Esophagus (tissue), 2 donors: ENCODE results near the gene FHL2. TPM values are rescaled to one million over a fixed set of nuclear protein-coding genes. Genes with fewer than 3 reads are reported as not detected.

Experiments
- H3K27ac ChIP-seq, 2 donors: one replicate each; pipeline ENCODE4 v1.5.1; 2013; ENCODE audit warnings: low read depth in 2 of 2, mild to moderate bottlenecking in 2 of 2, inconsistent platforms in 1 of 2, low read length in 1 of 2, moderate library complexity in 1 of 2
- H3K27me3 ChIP-seq, 2 donors: one replicate each; pipeline ENCODE4 v1.6.1; 2013; ENCODE audit warnings: low read length in 2 of 2, control low read depth in 1 of 2, mild to moderate bottlenecking in 1 of 2; ENCODE audit not compliant: insufficient read depth in 2 of 2, control insufficient read depth in 1 of 2
- H3K36me3 ChIP-seq, 2 donors: one replicate each; pipeline ENCODE4 v1.6.1; 2013; ENCODE audit warnings: low read length in 1 of 2; ENCODE audit not compliant: control insufficient read depth in 2 of 2, insufficient read depth in 2 of 2
- H3K4me1 ChIP-seq, 2 donors: one replicate each; pipeline ENCODE4 v1.6.1; 2013; ENCODE audit warnings: low read length in 1 of 2; ENCODE audit not compliant: control insufficient read depth in 2 of 2, insufficient read depth in 2 of 2
- H3K4me3 ChIP-seq, 2 donors: one replicate each; pipeline ENCODE4 v1.5.1; 2013; ENCODE audit warnings: low read length in 2 of 2, mild to moderate bottlenecking in 2 of 2, low read depth in 1 of 2, moderate library complexity in 1 of 2
- H3K9me3 ChIP-seq, 2 donors: one replicate each; pipeline ENCODE4 v1.6.1; 2013; ENCODE audit warnings: mild to moderate bottlenecking in 2 of 2, low read depth in 1 of 2, low read length in 1 of 2, moderate library complexity in 1 of 2; ENCODE audit not compliant: control insufficient read depth in 2 of 2, insufficient read depth in 1 of 2
- WGBS, 2 donors: extraction: QIAGEN DNeasy Blood & Tissue Kit; methylation state at CpG; one replicate each; pipeline ENCODE4 v1.1.7; 2013; 5-methylcytosine and 5-hydroxymethylcytosine counted together
- polyA plus RNA-seq, 2 donors: library from polyadenylated mRNA; stranded (reverse); fragments of 200-250 nt; gene quantifications; one replicate each; pipeline ENCODE4 v1.2.3, GENCODE V29; 2013
- donor health status: healthy with polysubstance abuse.
- donor health status: Bipolar disorder and iron deficiency.

FHL2 gene
- polyA plus RNA-seq, 2 donors, result 17.6 to 55.5 TPM

DNA sequence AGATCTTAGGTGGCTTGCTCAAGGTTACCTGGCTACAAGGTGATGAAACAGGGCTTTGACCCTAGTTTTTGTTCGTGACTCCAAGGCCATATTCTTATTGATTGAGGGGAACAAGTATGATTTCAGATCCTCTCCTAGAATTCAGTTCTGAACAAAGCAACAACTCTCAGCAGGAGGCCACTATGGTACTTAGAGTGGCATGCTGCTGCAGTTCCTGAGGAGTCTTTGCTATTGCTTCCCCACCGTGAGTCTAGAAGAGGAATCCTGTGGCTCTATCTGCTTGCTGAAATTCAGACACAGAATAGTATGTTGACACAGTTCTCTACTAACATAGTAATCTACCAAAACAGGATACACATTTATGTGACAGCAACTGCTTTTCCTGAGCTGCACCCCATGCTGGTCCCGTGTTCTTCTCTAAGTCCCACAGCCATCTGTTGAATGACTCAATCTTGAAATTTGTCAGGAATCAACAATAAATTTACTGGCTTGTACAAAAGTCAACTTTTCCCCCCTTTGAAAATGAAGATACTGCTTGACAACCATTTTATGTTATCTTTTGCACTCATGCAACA, 73.4 kb downstream of the FHL2 start:
- H3K36me3 ChIP-seq, result peaks cover 0 to 3% of the 10 kb centered on the region in 2 donors
- no peak overlapping the region for H3K4me3 ChIP-seq
- no peaks in the 10 kb centered on the region for H3K9me3 ChIP-seq
- H3K4me1 ChIP-seq, result peaks cover 0 to 8% of the 10 kb centered on the region in 2 donors
- no peaks in the 10 kb centered on the region for H3K27me3 ChIP-seq
- H3K27ac ChIP-seq, result no peak overlapping the region
- WGBS, 2 donors, result 75 to 82% methylated on average over 3 of the region's 3 CpGs

DNA sequence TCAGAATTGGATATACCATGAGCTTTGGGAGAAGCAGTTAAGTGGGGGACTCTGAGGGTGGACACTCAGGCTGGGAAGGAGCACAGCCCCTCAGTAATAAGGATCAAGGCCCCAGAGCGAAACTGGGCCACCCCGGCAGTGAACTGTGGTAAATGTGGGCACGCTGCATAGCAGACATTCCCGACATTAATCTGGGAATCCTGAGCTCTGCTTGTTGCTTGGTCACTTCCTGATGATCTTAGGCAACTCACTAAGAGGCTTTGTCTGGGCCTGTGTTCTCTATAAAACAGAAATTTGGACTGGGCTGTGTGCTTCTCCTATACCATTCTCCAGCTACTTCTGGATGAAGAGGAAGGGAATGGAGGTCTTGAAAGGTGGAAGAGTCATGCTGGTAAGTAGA, 74.1 kb downstream of the FHL2 start:
- no peak overlapping the region for H3K4me3 ChIP-seq
- H3K4me1 ChIP-seq, result peaks cover 0 to 8% of the 10 kb centered on the region in 2 donors
- peaks cover 0 to 3% of the 10 kb centered on the region in 2 donors for H3K36me3 ChIP-seq
- WGBS, 2 donors, result 78 to 89% methylated on average over 4 of the region's 4 CpGs
- no peaks in the 10 kb centered on the region for H3K27me3 ChIP-seq
- H3K27ac ChIP-seq, result no peak overlapping the region
- no peaks in the 10 kb centered on the region for H3K9me3 ChIP-seq

DNA sequence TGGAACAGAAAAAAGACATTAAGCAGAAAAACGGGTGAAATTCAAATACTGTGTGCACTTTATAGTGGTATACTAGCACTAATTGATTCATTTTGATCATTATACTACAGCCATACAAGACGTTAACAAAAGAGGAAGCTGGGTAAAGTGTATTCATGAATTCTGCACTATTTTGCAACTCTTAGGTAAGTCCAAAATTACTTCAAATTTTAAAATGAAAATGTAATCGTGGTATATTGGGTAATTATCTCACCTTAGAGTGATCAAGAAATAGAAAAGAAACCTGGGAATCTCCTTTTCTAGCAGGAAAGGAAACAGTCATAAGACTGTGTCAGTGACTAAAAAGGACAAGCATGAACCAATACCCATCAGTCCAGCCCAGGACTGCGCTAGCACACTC, 74.8 kb downstream of the FHL2 start:
- Histone ChIP-seq H3K27ac (no peak overlapping the region), H3K27me3 (no peaks in the 10 kb centered on the region), H3K4me3 (no peak overlapping the region), H3K36me3 (peaks cover 0 to 3% of the 10 kb centered on the region in 2 donors), H3K9me3 (no peaks in the 10 kb centered on the region), H3K4me1 (peaks cover 0 to 8% of the 10 kb centered on the region in 2 donors)
- WGBS, 2 donors, result 75 to 76% methylated on average over 4 of the region's 4 CpGs

DNA sequence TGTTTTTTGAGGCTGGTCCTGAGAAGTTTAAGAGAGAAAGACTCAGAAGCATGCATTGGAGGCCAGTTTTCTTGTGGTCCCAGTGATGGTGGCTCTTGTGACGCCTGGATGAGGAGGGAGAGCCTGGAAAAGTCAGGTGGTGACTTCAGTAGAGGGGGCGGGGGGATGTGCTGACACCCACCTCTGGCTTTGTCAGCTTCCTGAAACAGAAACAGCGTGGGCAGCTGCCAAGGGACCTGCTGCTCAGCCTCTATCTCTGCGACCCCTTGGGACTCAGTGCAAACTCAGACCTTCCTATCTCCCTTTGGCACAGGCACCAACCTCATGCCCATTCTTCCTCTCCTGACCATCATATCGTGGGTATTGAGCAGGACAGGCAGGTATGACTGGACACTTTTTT, 75.7 kb downstream of the FHL2 start:
- H3K4me1 ChIP-seq, result no peaks in the 10 kb centered on the region
- peaks cover 0 to 3% of the 10 kb centered on the region in 2 donors for H3K36me3 ChIP-seq
- no peaks in the 10 kb centered on the region for H3K27me3 ChIP-seq
- 76 to 81% methylated on average over 5 of the region's 5 CpGs for WGBS, 2 donors
- H3K9me3 ChIP-seq, result no peaks in the 10 kb centered on the region
- H3K27ac ChIP-seq, result no peak overlapping the region
- no peak overlapping the region for H3K4me3 ChIP-seq

DNA sequence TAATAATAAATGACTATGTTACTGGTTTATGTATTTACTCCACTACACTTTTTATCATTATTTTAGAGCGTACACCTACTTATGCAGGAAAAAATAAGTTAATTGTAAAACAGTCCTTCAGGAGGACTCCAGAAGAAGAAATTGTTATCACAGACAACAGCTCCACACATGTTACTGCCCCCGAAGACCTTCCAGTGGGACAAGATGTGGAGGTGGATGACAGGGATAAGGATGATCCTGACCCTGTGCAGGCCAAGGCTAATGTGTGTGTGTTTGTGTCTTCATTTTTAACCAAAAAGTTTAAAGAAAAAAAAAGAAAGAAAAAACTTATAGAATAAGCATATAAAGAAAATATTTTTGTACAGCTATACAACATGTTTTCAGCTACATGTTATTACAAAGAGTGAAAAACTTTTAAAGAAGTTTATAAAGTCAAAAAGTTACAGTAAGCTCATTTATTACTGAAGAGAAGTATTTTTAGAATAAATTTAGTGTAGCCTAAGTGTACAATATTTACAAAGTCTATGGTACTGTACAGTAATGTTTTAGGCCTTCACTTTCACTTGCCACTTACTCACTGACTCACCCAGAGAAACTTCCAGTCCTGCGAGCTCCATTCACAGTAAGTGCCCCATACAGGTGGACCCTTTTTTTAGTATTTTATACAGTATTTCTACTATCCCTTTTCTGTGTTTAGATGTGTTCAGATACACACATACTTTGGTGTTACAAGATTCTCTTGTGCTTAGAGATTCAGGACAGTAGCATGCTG, 76.8 kb downstream of the FHL2 start:
- Histone ChIP-seq H3K27ac (no peak overlapping the region), H3K27me3 (no peaks in the 10 kb centered on the region), H3K36me3 (peaks cover 0 to 3% of the 10 kb centered on the region in 2 donors), H3K9me3 (no peaks in the 10 kb centered on the region), H3K4me3 (no peak overlapping the region), H3K4me1 (no peaks in the 10 kb centered on the region)
- WGBS, 2 donors, result 87 to 90% methylated on average over 3 of the region's 3 CpGs

DNA sequence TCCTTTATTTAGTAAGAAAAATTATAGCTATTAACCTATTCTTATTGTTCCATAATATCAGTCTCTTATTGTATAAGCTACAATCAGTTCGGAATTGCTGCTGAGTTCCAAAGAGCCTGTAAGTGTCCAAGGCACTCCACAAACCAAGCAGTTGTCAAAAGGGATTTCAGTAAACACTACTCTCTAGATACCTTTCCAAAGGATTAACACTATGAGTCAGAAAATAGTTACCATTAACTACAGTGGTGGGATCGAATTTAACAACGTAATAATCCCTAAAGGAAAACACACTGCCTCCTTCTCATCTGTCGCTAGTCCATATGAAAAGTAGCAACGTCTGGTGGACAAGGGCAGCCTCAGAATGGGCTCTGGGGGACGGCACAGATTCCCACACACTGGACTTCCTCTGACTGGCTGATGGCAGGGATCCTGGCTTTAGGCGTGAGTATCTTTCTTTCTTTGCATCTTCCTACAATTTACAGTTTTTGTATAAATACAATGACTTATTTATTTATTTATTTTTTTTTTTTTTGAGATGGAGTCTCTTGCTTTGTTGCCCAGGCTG, 78.1 kb downstream of the FHL2 start:
- no peaks in the 10 kb centered on the region for H3K27me3 ChIP-seq
- no peaks in the 10 kb centered on the region for H3K9me3 ChIP-seq
- H3K27ac ChIP-seq, result no peak overlapping the region
- 57 to 72% methylated on average over 7 of the region's 7 CpGs for WGBS, 2 donors
- H3K4me1 ChIP-seq, result no peaks in the 10 kb centered on the region
- peaks cover 0 to 3% of the 10 kb centered on the region in 2 donors for H3K36me3 ChIP-seq
- no peak overlapping the region for H3K4me3 ChIP-seq

DNA sequence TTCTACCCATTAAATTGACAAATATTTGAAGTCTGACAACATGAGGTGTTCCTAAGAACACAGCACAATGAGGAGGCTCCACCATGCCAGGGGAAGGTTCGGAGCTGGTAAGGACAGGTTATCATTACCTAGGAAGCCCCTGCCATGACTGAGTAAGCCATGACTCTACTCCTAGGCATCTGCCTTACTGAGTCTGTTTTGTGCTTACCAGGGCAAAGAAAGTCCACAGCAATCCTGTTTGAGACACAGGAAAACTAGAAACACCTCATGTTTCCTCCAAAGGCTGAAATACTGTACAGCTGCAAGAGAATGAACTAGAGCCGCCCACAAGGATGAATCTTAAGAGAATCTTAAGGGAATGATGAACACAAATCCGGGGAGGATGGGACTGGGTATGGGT, 80.9 kb downstream of the FHL2 start:
- no peaks in the 10 kb centered on the region for H3K4me1 ChIP-seq
- H3K27ac ChIP-seq, result no peak overlapping the region
- 90 to 95% methylated on average over 3 of the region's 3 CpGs for WGBS, 2 donors
- H3K27me3 ChIP-seq, result no peaks in the 10 kb centered on the region
- H3K36me3 ChIP-seq, result peaks cover 0 to 3% of the 10 kb centered on the region in 2 donors
- no peaks in the 10 kb centered on the region for H3K9me3 ChIP-seq
- no peak overlapping the region for H3K4me3 ChIP-seq

DNA sequence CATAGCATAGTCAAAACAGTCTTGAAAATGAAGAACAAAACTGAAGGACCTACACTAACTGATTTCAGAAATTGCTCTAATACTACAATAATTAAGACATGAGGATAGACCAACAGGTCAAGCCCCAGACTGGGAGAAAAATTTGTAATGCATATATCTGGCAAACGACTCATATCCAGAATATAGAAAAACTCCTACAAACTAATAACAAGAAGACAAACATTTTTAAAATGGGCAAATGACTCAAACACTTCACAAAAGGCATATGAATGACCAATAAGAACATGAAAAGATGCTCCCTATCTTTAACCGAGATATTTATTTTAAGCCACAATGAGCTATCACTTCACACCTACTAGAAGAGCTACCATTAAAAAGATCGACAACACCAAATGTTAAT, 83.5 kb downstream of the FHL2 start:
- Histone ChIP-seq H3K4me3 (no peak overlapping the region), H3K4me1 (no peaks in the 10 kb centered on the region)

DNA sequence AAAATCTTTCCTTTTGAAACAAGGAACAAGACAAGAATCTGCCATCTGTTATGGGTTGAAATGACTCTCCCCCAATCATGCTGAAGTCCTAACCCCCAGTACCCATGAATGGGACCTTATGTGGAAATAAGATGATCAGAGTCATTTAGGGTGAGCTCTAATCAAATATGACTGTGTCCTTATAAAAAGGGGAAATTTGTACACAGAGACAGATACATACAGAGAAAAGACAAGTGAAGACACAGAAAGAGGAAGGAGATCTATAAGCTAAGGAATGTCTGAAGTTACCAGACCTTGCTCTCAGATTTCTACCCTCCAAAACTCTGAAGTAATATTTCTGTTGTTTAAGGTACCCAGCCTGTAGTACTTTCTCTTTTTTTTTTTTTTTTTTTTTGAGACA, 85.0 kb downstream of the FHL2 start:
- no peaks in the 10 kb centered on the region for H3K9me3 ChIP-seq
- peaks cover 3 to 6% of the 10 kb centered on the region in 2 donors for H3K36me3 ChIP-seq
- H3K27me3 ChIP-seq, result no peaks in the 10 kb centered on the region
- peaks cover 3% of the 10 kb centered on the region in 2 donors for H3K4me1 ChIP-seq
- H3K4me3 ChIP-seq, result no peak overlapping the region
- H3K27ac ChIP-seq, result no peak overlapping the region

More for the DNA sequence above, 83.5 kb downstream of the FHL2 start:
- Histone ChIP-seq H3K27ac (no peak overlapping the region), H3K9me3 (no peaks in the 10 kb centered on the region), H3K27me3 (no peaks in the 10 kb centered on the region), H3K36me3 (peaks cover under 1 to 1% of the 10 kb centered on the region in 2 donors)
- WGBS, 2 donors, result 74 to 76% methylated on average over 3 of the region's 3 CpGs
